Adrenal gland (tissue), 12 donors: ENCODE results near the gene ARSI. TPM values are rescaled to one million over a fixed set of nuclear protein-coding genes. Genes with fewer than 3 reads are reported as not detected.

Experiments
- DNase-seq, 7 donors: peaks; one replicate each; pipeline ENCODE4 v3.0.0-alpha.2; 2019 to 2020
- H3K27ac ChIP-seq, 5 donors: fragments of 200-600 bp; sonication (generic) in 4 of 5; 1 replicate in 3 of 5; 2 replicates in 2 of 5; pipeline versions ENCODE4 v1.5.1 to v1.8.0; 2016 to 2020; ENCODE audit warnings: mild to moderate bottlenecking in 1 of 5
- H3K27me3 ChIP-seq: fragments of 200-600 bp; 2 replicates; pipeline ENCODE4 v1.8.0; 2021
- H3K36me3 ChIP-seq, 2 donors: fragments of 200-600 bp; replicated peaks in 1 of 2; 1 replicate in 1 of 2; 2 replicates in 1 of 2; pipeline versions ENCODE4 v1.5.1 to v1.8.0; 2018 to 2022
- H3K4me1 ChIP-seq, 2 donors: fragments of 200-600 bp; replicated peaks in 1 of 2; 1 replicate in 1 of 2; 2 replicates in 1 of 2; pipeline versions ENCODE4 v1.5.1 to v1.8.0; 2018 to 2021
- H3K4me3 ChIP-seq, 4 donors: fragments of 200-600 bp; sonication (generic) in 3 of 4; one replicate each; pipeline ENCODE4 v1.5.1; 2016 to 2018
- H3K9me3 ChIP-seq, 3 donors: fragments of 200-600 bp; sonication (generic) in 1 of 3; replicated peaks in 1 of 3; 1 replicate in 2 of 3; 2 replicates in 1 of 3; pipeline versions ENCODE4 v1.5.1 to v1.8.0; 2016 to 2021
- CTCF ChIP-seq, 6 experiments: fragments of 450-650 bp in 4 of 6; fragments of 200-600 bp in 2 of 6; sonication (generic) in 1 of 6; IDR thresholded peaks; 1 replicate in 5 of 6; 2 replicates in 1 of 6; pipeline versions ENCODE4 v1.5.1 to v1.8.0; 2016 to 2021; ENCODE audit warnings: antibody characterized with exemption in 6 of 6, mild to moderate bottlenecking in 2 of 6, moderate library complexity in 1 of 6
- POLR2A ChIP-seq, 2 donors: fragments of 450-650 bp; IDR thresholded peaks; one replicate each; pipeline ENCODE4 v1.6.1; 2017; ENCODE audit warnings: antibody characterized with exemption in 2 of 2, mild to moderate bottlenecking in 2 of 2, moderate library complexity in 1 of 2
- WGBS, 4 donors: extraction: QIAGEN DNeasy Blood & Tissue Kit in 2 of 4; methylation state at CpG; one replicate each; pipeline versions ENCODE4 v1.1.5 to v1.1.7; 2013 to 2017; 5-methylcytosine and 5-hydroxymethylcytosine counted together
- intact Hi-C, 2 donors: fragments of 100-400 bp; cut with DNase I; formaldehyde crosslinking; loops; one replicate each; pipeline versions ENCODE4 v1.14.1 to v1.15.0; 2022 to 2023
- polyA plus RNA-seq, 3 donors: library from polyadenylated mRNA; stranded (reverse); fragments of 200-250 nt in 2 of 3; fragments of 350-450 nt in 1 of 3; fragmentation: Illumina TruSeq in 1 of 3; extraction: RNeasy Lipid Tissue Mini Kit (QIAGEN cat#74804) in 1 of 3; gene quantifications; one replicate each; pipeline ENCODE4 v1.2.3, GENCODE V29; 2013 to 2014
- total RNA-seq, 9 donors: library from RNA; depleted of rRNA in 4 of 9; stranded (reverse); fragments of >200 nt in 4 of 9; fragments of 120-200 nt in 1 of 9; fragmentation: NEBNext Ultra II Directional in 1 of 9; extraction: Animal tissue kit (Norgen Biotek cat#: 25700) in 1 of 9; gene quantifications; one replicate each; pipeline versions ENCODE4 v1.1.0 to v1.2.4, GENCODE V29; 2013 to 2023
- donor health status: healthy with polysubstance abuse.
- donor health status: Bipolar disorder and iron deficiency.
- donor health status: DM: yes; HTN: yes; CAD: no.
- donor health status: DM: no; HTN: no; CAD: no.
- donor health status: DM: no; HTN: no; CAD: no.
- donor health status: DM: yes; HTN: yes; CAD: no.

ARSI gene
- total and polyA plus RNA-seq, 12 donors: 0.12 to 0.96 (median 0.39) TPM; not detected in 2

- Histone ChIP-seq H3K4me1 (no peaks in the 10 kb centered on the region), H3K9me3 (no peaks in the 10 kb centered on the region), H3K4me3 (no peak overlapping the region), H3K36me3 (no peaks in the 10 kb centered on the region), H3K27ac (no peak overlapping the region), H3K27me3 (no peaks in the 10 kb centered on the region)
- WGBS, 4 donors: 89 to 92% (median 90%) methylated on average over 6 of the region's 6 CpGs
- no peak for DNase-seq
- TF ChIP-seq POLR2A (IDR thresholded peaks at IDR 0.05) (no peak), CTCF (IDR thresholded peaks at IDR 0.05) (no peak)
- intact Hi-C loops: loop anchor here in 1 of 2 donors (10.0 kb wide), 1 partner anchor 156 kb away; no protein-coding TSS in a partner anchor
These were observed 23.8 kb downstream of the ARSI start for GRCh38 chr5:150278916-150279315.

- Histone ChIP-seq H3K4me3 (no peak overlapping the region), H3K9me3 (no peaks in the 10 kb centered on the region), H3K4me1 (no peaks in the 10 kb centered on the region), H3K36me3 (no peaks in the 10 kb centered on the region), H3K27ac (no peak overlapping the region), H3K27me3 (no peaks in the 10 kb centered on the region)
- no peak for DNase-seq
- 56 to 61% (median 58%) methylated on average over 7 of the region's 7 CpGs for WGBS, 4 donors
- no peak for TF ChIP-seq POLR2A (IDR thresholded peaks at IDR 0.05)
- TF ChIP-seq CTCF (IDR thresholded peaks at IDR 0.05): no peak
- intact Hi-C loops: loop anchor here in 1 of 2 donors (10.0 kb wide), 1 partner anchor 157 kb away; no protein-coding TSS in a partner anchor
These were observed 24.5 kb downstream of the ARSI start for GRCh38 chr5:150278046-150278730.

- Histone ChIP-seq H3K27me3 (no peaks in the 10 kb centered on the region), H3K27ac (no peak overlapping the region), H3K4me1 (no peaks in the 10 kb centered on the region), H3K4me3 (no peak overlapping the region), H3K36me3 (no peaks in the 10 kb centered on the region), H3K9me3 (no peaks in the 10 kb centered on the region)
- TF ChIP-seq CTCF (IDR thresholded peaks at IDR 0.05): no peak
- no peak for TF ChIP-seq POLR2A (IDR thresholded peaks at IDR 0.05)
- intact Hi-C loops: loop anchor here in 1 of 2 donors (10.0 kb wide), 1 partner anchor 158 kb away; no protein-coding TSS in a partner anchor
- 76 to 86% (median 80%) methylated on average over 4 of the region's 4 CpGs for WGBS, 4 donors
- no peak for DNase-seq
These were observed 25.7 kb downstream of the ARSI start for GRCh38 chr5:150277043-150277442.

- H3K27ac ChIP-seq: no peak overlapping the region
- H3K4me1 ChIP-seq: no peaks in the 10 kb centered on the region
- 84 to 98% (median 91%) methylated on average over 3 to 4 of the region's 4 CpGs for WGBS, 4 donors
- H3K27me3 ChIP-seq: no peaks in the 10 kb centered on the region
- no peak for DNase-seq
- intact Hi-C loops: loop anchor here (5.0 to 10.0 kb wide), 2 partner anchors 160 to 162 kb away; no protein-coding TSS in a partner anchor
- no peak overlapping the region for H3K4me3 ChIP-seq
- TF ChIP-seq POLR2A (IDR thresholded peaks at IDR 0.05) (no peak), CTCF (IDR thresholded peaks at IDR 0.05) (no peak)
- no peaks in the 10 kb centered on the region for H3K9me3 ChIP-seq
- no peaks in the 10 kb centered on the region for H3K36me3 ChIP-seq
These were observed 27.9 kb downstream of the ARSI start for GRCh38 chr5:150274811-150275210.
